PC-3 (cell line): ENCODE measurements around the gene RPL36. TPM values are rescaled to one million over a fixed set of nuclear protein-coding genes. Genes with fewer than 3 reads are reported as not detected.

ENCODE experiments used
- ATAC-seq: fragments of 200-7000 bp; cut with Tn5 transposase; 2 replicates; pipeline ENCODE4 v1.9.1; 2020; ENCODE audit warnings: mild to moderate bottlenecking, moderate library complexity
- BruUV-seq: library from RNA; stranded (reverse); fragments of 400-500 nt; replicated peaks from 2 replicates; lab custom pipeline; 2021; lab: Mats Ljungman, UMichigan
- CTCF ChIA-PET: fragments of 300-600 bp; sonication (Branson Sonifier 250); formaldehyde crosslinking; loops from one replicate; lab custom pipeline; 2022; ENCODE audit warnings: antibody characterized with exemption; lab: Charles Lee
- POLR2A ChIA-PET: fragments of 300-600 bp; sonication (Branson Sonifier 250); formaldehyde crosslinking; loops from one replicate; lab custom pipeline; 2022; ENCODE audit warnings: antibody characterized with exemption; ENCODE audit not compliant: unreplicated experiment; lab: Charles Lee
- DNase-seq: peaks from one replicate; pipeline ENCODE4 v3.0.0-alpha.2; 2015
- H2AFZ ChIP-seq: fragments of 300-600 bp; sonication (generic); 2 replicates; pipeline ENCODE4 v1.6.0; 2016; ENCODE audit warnings: antibody characterized with exemption, low read length
- H3F3A ChIP-seq: fragments of 300-600 bp; sonication (generic); one replicate; pipeline ENCODE4 v1.6.0; 2017; ENCODE audit warnings: antibody characterized with exemption, low read length, control low read depth, mild to moderate bottlenecking; ENCODE audit not compliant: unreplicated experiment
- H3K27ac ChIP-seq: fragments of 300-600 bp; sonication (generic); 2 replicates; pipeline ENCODE4 v1.5.1; 2016; ENCODE audit warnings: mild to moderate bottlenecking, low read length
- H3K27me3 ChIP-seq: fragments of 300-600 bp; sonication (generic); 2 replicates; pipeline ENCODE4 v1.6.1; 2016; ENCODE audit warnings: low read length, mixed read lengths
- H3K36me3 ChIP-seq: fragments of 300-600 bp; sonication (generic); 2 replicates; pipeline ENCODE4 v1.6.1; 2016; ENCODE audit warnings: low read depth, mixed run types, low read length, mixed read lengths
- H3K4me1 ChIP-seq: fragments of 300-600 bp; sonication (generic); 2 replicates; pipeline ENCODE4 v1.5.1; 2016; ENCODE audit warnings: low read length; ENCODE audit not compliant: insufficient read depth
- H3K4me2 ChIP-seq: fragments of 300-600 bp; sonication (generic); 2 replicates; pipeline ENCODE4 v1.6.0; 2016; ENCODE audit warnings: low read length
- H3K4me3 ChIP-seq: fragments of 300-600 bp; sonication (generic); 2 replicates; pipeline ENCODE4 v1.5.1; 2016; ENCODE audit warnings: mild to moderate bottlenecking, low read length, mixed read lengths
- H3K79me2 ChIP-seq: fragments of 300-600 bp; sonication (generic); 2 replicates; pipeline ENCODE4 v1.6.1; 2017; ENCODE audit warnings: low read length, mixed read lengths
- H3K9ac ChIP-seq: fragments of 300-600 bp; sonication (generic); 2 replicates; pipeline ENCODE4 v1.6.0; 2016; ENCODE audit warnings: mild to moderate bottlenecking, low read length
- H3K9me2 ChIP-seq: fragments of 300-600 bp; sonication (generic); replicated peaks from 2 replicates; pipeline ENCODE4 v1.6.1; 2016; ENCODE audit warnings: mixed run types, low read length, mixed read lengths
- H3K9me3 ChIP-seq: fragments of 300-600 bp; sonication (generic); 2 replicates; pipeline ENCODE4 v1.6.1; 2016; ENCODE audit warnings: low read length, mixed read lengths
- H4K20me1 ChIP-seq: fragments of 300-600 bp; sonication (generic); 2 replicates; pipeline ENCODE4 v1.6.1; 2016; ENCODE audit warnings: low read length, mixed read lengths
- CTCF ChIP-seq: fragments of 300-600 bp; sonication (generic); conservative IDR thresholded peaks from 2 replicates; pipeline ENCODE4 v1.5.1; 2017; ENCODE audit warnings: antibody characterized with exemption, low read depth, mild to moderate bottlenecking, low read length
- EZH2 ChIP-seq: fragments of 300-600 bp; sonication (generic); IDR thresholded peaks from one replicate; pipeline ENCODE4 v1.6.1; 2017; ENCODE audit warnings: antibody characterized with exemption, mild to moderate bottlenecking, low read length; ENCODE audit not compliant: unreplicated experiment
- EZH2phosphoT487 ChIP-seq: fragments of 300-600 bp; sonication (generic); IDR thresholded peaks from 2 replicates; pipeline ENCODE4 v1.6.1; 2018; ENCODE audit warnings: mild to moderate bottlenecking, antibody characterized with exemption, low read length, borderline replicate concordance
- intact Hi-C: fragments of 100-400 bp; cut with micrococcal nuclease; formaldehyde crosslinking; loops from 2 replicates; pipeline ENCODE4 v1.9.0; 2023
- total RNA-seq: library from RNA; depleted of rRNA; stranded (reverse); fragments of >200 nt; gene quantifications from 2 replicates; pipeline ENCODE4 v1.2.3, GENCODE V29; 2014

The RPL36 gene
- total RNA-seq, 1 experiment from 2014 or later = 2,470 TPM

- CTCF ChIA-PET = no interaction called here
- no peak for ATAC-seq
- H3K4me1 ChIP-seq = peaks cover under 1% of the 10 kb centered on the region; the same call in 1 of the 2 replicates
Measured at GRCh38 chr19:5697022-5697889, 7.2 kb downstream of the RPL36 start.

GRCh38 chr19:5697890-5698634 is 8.0 kb downstream of the RPL36 start:
- Histone ChIP-seq H3K9me3 (no peaks in the 10 kb centered on the region), H4K20me1 (peaks cover 33% of the 10 kb centered on the region), H3K4me3 (no peak overlapping the region), H2AFZ (no peak overlapping the region), H3K36me3 (peaks cover 53% of the 10 kb centered on the region), H3K27ac (no peak overlapping the region), H3K27me3 (no peaks in the 10 kb centered on the region), H3K9me2 (no peaks in the 10 kb centered on the region), H3F3A (peaks cover under 1% of the 10 kb centered on the region), H3K4me1 (0 out of 2 replicates have a peak, but pooled peaks cover under 1% of the 10 kb centered on the region), H3K79me2 (peaks cover 23% of the 10 kb centered on the region), H3K4me2 (no peak overlapping the region), H3K9ac (no peak overlapping the region)
- TF ChIP-seq EZH2 = no peak
- no peak for TF ChIP-seq CTCF
- TF ChIP-seq EZH2phosphoT487 = no peak
- CTCF ChIA-PET = no interaction called here
- BruUV-seq = no TSS peak
- no peak; the same call in 1 of the 2 replicates for ATAC-seq
- intact Hi-C loops = no loop called here
- no peak for DNase-seq
- POLR2A ChIA-PET = no interaction called here

More at GRCh38 chr19:5697022-5697889, 7.2 kb downstream of the RPL36 start:
- Histone ChIP-seq H3K4me3 (no peak overlapping the region), H3K36me3 (peaks cover 61% of the 10 kb centered on the region), H3K9me3 (no peaks in the 10 kb centered on the region), H3K79me2 (peaks cover 31% of the 10 kb centered on the region), H3K9ac (no peak overlapping the region), H3K27me3 (no peaks in the 10 kb centered on the region), H3F3A (peaks cover 9% of the 10 kb centered on the region), H2AFZ (no peak overlapping the region), H3K27ac (no peak overlapping the region), H3K9me2 (no peaks in the 10 kb centered on the region), H3K4me2 (no peak overlapping the region), H4K20me1 (peaks cover 41% of the 10 kb centered on the region)
- intact Hi-C loops = no loop called here
- POLR2A ChIA-PET = no interaction called here
- no TSS peak for BruUV-seq
- TF ChIP-seq EZH2phosphoT487 = no peak
- no peak for TF ChIP-seq EZH2
- TF ChIP-seq CTCF = no peak
- no peak for DNase-seq
